GM21723 (cell line): ENCODE results near the gene DOCK11.
"Not testable (repeated sequence)": the region's sequence is repeated elsewhere in the genome, so short reads cannot be mapped to it uniquely, and the experiment has no call there.

Experiments used
- ATAC-seq: cut with Tn5 transposase; IDR thresholded peaks from one replicate; pipeline ENCODE4 v1.9.1; 2021; ENCODE audit warnings: mild to moderate bottlenecking, moderate library complexity; ENCODE audit not compliant: unreplicated experiment

The DOCK11 gene

DNA sequence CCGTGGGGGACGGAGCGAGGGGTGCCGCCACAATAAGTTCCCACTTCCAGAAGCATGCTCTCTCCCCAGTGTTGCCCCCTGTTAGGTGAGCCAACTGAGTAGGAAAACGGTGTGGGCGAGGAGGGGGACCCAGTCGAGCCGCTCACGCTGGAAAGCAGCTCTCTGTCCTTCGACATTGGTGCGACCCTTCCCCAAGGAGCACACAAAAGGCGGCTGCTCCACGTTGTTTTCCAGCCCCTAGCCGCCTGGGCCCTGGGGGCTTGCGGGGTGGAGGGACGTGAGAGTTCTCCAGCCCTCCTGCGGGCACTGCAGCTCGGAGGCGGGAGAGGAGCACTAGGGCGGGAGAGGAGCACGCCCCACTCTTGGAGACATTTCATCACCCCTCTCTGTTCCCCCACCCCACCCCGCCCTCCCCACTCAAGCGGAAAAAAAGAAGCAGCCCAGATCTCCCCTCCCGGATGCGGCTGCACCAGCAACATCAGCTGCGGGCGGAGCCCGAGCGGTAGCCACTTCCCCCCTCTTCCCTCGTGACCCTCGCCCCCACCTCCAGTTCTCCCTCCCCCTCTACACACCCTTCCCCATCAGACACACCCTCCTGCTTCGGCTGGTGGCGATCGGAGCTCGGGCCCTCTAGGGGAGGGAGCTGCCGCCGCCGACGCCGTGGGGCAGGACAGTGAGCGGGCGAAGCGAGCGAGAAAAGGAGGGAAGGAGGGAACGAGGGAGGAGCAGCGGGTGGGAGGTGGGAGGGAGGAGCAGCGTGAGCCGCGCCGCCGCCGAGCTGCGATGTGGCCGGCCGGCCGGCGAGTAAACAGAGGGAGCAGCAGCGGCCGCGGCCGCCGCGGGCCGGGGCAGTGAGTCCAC is at the start of gene DOCK11:
Gene DOCK11 (plus strand): TSS at position 755 of the 861 bp plus-strand sequence. CDS start 157 bp downstream, outside the sequence.
- peak; percentile 55 for ATAC-seq

DNA sequence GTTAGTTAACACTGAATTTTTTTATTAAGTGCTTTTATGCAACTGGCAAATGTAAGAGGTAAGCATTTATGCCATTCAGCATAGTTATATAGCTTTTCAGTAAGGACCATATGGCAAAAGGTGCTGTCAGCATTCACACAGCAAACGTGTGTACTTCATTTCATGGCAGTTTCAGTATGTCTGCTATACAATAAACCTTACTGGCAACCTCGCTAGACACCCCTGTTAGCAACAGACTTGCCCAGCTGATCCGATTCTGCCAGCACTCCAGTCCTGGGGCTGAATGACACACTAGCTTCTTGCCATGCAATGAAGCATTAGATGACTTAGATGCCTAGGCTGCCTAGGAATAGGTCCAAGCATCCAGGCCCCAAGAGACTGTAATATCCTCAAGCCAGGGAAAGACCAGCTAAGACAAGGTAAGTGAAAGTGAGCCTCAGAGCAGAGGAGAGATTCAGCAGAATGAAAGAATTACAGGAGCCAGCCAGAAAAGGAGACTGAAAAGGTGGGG is 47.3 kb upstream of the DOCK11 start:
- ATAC-seq = no peak

DNA sequence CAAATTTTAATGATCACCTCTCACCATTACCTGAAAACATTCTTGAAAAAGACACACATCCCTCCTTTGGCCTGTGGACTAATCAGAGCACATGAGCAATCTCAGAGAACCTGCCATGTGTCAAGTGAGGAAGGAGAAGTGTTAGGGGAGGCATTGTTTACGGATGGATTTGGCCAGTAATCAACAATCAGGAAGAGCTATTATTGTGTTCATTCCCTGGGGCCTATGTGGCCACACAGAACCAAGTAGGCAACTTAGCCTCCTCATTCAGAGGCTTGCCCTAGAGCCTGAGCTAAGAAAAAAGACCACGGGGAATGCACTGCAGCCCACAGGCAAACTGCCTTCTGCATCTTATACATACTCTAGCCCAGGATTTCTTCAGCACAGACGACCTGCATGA is 40.6 kb upstream of the DOCK11 start:
- ATAC-seq = no peak

DNA sequence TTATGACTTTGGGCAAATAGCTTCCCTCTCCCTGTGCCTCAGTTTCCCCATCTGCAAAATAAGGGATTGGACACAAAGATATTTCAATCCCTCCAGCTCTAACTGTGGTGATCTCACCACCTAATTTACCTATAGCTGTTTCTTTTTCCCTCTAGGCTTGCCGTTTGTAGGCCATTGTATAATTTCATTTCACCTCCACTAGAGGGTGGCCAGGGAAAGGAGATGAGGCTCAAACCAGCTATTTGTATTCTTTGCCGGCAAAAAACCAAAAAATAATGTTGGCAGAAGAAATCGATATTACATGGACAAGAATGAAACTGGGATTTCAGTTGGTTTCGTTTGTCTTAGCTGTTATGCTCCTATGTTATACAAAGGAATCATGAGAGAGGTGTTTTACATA is 36.1 kb upstream of the DOCK11 start:
- no peak for ATAC-seq

DNA sequence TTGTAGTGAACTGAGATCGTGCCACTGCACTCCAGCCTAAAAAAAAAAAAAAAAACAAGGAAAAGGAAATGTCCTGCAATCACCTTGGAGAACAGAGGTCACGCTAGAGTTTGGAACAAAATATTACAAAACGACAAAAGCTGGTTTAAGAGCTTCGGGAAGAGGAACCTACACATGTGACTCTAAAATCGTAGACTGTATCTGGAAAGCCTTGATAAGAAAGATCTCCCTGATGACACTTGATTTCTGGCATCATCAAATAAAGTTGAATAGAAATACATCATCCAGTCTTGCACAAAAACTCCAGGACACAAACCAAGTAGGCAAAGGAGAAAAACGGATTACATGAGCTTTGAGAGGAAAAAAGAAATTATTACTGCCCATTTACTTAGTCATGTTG is 31.1 kb upstream of the DOCK11 start:
- no peak for ATAC-seq

DNA sequence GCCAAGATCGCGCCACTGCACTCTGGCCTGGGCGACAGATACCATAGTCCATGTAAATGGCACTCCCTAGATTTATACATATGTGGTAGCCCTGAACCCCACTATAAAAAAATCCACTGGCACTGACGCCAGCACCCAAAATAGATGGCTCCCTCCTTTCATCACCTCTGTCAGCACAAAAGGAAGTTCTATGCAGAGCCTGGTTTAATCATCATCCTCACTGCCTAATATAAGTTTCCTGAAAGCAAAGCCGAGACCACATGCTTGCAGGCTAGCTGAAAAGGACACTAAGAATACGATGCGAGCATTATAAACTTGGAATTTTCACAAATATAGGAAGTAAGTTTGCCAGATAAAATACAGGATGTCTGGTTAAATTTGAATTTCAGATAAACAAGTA is 27.5 kb upstream of the DOCK11 start:
- no peak for ATAC-seq

DNA sequence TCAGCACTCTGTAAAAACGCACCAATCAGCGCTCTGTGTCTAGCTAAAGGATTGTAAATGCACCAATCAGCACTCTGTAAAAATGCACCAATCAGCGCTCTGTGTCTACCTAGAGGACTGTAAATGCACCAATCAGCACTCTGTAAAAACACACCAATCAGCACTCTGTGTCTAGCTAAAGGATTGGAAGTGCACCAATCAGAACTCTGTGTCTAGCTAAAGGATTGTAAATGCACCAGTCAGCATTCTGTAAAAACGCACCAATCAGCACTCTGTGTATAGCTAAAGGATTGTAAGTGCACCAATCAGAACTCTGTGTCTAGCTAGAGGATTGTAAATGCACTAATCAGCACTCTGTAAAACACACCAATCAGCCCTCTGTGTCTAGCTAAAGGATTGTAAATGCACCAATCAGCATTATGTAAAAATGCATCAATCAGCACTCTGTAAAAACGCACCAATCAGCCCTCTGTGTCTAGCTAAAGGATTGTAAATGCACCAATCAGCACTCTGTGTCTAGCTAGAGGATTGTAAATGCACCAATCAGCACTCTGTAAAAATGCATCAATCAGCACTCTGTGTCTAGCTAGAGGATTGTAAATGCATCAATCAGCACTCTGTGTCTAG is 24.8 kb upstream of the DOCK11 start:
- not testable (repeated sequence) for ATAC-seq

DNA sequence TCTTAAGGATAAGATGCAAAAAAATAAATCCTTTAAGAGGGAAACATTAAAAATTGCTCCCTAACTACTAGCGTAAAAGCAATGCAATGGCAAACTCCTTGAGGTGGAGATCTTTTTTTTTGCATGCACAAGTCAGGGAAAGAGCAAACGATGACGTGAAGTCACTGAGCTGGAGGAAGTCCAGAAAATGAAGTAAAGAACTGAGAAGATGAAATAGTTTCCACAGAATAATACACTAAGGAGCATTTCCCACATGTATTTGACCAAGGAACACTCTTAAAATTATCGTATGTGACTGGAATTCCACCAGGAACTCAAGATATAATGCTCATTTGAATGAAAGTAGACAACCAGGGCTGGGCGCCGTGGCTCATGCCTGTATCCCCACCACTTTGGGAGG is 21.0 kb upstream of the DOCK11 start:
- ATAC-seq = no peak

DNA sequence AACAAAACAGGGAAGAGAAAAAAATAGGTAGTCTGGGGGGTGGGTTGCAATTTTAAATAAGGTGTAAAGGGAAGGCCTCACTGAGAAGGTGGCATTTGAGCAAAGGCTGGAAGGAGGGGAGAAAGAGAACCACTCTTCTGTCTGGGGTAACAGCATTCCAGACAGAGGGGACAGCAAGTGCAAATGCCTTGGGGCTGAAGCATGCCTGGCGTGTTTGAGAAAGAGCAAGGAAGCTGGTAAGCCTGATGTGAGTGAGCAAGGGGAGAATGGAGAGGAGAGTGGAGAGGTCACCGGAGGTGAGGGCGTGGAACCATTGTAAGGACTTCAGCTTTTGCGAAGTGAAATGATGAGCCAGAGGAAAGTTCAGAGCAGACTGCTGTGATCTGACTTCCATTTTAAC is 19.7 kb upstream of the DOCK11 start:
- ATAC-seq = no peak

DNA sequence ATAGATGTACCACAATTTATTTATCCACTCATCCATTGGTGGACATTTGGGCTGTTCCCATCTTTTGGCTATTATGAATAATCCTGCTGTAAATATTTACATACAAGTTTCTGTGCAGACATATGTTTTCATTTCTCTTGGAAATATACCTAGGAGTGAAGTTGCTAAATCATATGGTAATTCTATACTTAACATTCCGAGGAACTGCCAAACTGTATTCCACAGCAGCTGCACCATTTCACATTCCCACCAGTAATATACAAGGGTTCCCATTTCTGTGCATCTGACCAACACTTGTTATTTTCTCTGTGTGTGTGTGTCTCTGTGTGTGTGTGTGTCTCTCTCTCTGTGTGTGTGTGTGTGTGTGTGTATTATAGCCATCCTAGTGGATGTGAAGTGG is 15.4 kb upstream of the DOCK11 start:
- no peak for ATAC-seq

DNA sequence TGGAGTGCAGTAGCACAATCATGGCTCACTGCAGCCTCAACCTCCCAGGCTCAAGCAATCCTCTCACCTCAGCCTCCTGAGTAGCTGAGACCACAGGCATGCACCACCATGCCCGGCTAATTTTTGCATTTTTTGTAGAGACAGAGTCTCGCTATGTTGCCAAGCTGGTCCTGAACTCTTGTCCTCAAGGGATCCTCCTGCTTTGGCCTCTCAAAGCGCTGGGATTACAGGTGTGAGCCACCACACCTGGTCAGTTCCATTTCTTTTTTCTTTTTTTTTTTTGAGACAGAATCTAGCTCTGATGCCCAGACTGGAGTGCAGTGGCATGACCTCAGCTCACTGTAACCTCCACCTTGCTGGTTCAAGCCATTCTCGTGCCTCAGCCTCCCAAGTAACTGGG is 13.2 kb upstream of the DOCK11 start:
- ATAC-seq = not testable (repeated sequence)

DNA sequence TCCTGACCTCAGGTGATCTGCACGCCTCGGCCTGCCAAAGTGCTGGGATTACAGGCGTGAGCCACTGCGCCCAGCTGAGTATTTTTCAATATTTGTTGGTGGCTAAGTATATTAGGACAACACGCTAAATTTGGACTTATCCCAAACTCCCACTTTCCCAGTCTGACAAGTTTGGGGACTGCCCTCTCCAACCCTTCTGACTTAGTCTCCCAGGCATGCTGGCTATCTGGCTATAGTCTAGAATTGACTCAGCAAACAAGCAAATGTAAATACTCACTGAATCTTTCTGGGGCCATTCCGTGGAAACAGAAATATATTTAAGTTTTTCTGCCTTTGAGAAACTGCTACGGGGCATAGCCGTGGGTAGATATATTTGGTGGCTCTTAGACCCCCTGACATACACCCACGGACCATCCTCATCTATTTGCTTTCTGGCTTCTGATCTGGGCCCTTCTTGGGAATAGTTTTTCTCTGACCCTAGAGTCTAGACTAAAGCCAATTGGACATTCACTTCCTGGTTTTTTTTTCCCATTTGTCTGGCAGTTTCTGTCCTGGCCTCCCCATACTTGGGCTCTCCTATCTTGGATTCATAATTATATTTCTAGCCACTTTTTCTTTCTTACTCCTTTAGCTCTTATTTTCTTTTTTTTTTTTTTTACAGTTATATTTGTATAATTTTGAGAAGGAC is 11.3 kb upstream of the DOCK11 start:
- no peak for ATAC-seq

DNA sequence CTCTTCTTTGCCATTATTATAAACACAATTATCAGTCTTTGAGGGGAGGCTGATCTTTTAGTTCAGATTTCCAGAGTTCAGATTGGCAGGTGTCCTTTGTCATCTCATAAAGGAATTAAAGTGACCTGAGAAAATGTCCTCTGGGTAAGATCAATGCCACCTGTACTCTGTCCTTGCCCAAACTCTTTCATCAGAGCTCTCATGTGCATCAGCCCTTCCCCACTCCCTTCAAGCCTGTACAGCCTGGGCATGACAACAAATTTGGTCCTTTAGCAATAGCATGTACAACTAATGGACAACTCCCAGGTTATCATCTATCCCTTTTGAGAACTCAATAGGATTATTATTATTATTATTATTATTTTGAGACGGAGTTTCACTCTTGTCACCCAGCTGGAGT is 8.9 kb upstream of the DOCK11 start:
- not testable (repeated sequence) for ATAC-seq

DNA sequence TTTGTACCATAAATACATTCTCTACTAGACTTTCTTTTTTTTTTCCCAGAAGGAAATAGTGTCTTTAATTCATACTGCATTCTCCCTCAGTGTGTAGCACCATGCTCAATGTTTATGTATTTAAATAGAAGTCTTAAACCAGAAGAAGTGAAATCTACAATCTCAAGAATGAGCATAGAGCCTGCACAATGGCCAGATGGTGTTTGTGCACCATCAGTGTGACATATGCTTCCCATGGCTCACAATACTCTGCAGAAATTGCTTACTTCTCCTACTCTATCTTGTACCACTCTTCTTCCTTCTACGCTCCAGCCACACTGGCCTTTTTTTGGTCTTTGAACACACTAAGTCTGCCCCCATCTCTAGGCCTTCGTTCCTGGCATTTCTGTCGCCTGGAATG is 2.6 kb upstream of the DOCK11 start:
- ATAC-seq = no peak

DNA sequence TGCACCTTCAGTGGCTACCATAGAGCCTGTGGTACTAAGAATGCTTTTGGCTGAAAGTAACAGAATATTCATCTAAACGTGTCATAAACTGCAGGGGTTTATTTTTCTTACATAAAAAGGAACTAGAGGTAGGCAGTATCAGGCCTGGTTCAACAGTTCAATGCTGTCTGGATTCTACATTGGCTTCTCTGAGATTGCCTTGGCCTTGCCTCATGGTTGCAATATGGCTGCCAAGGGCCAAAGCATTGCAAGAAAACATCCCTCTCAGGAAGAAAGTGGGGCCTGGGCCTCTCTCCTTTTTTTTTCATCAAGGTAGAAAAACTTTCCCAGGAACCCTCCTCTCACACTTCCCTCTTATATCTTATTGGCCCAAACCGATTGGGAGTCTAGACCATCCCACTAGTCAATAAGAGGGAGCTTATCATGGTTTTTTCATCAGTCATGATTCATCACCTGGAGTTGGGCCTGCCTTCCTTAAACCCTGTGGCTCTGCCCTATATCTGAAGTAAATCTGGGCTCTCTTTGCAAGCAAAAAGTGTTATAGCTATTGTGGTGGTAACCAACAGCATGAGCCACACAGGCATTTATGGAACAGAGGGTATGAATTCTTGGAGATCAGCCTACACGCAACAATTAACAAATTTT is 1.8 kb upstream of the DOCK11 start:
- no peak for ATAC-seq

DNA sequence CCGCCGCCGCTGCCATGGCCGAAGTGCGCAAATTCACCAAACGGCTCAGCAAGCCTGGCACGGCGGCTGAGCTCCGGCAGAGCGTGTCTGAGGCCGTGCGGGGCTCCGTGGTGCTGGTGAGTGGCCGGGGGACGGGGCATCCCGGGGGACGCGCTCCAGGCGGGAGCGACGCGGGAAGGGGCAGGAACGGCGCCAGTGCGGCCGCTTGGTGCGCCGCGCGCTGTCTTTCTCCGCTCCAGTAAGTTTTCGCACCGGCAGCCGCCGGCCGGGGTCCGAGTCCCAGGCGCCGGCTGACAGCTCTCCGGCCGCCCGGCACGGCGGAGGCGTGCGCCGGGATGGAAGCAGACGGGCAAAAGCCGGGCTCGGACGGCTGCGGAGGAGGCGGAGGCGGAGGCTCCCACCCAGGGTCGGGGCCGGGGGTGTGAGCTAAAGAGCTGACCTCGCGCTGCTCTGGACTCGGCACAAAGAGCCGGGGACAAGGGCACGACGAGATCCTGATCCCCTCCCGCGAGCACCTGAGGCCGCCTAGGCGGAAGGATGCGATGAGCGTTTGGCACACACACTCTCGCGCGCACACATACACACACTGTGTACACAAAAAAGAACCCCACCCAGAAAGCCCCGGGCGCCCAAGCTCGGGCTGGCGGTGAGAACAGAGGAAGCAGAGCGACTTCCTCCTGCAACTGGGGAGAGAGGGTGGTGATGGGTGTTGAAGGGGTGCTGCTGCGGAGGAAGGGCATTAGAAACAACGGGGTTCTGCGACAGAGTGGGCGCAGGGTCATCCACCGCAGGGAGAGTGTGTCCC is 545 bp downstream of the DOCK11 start:
- ATAC-seq = peak; percentile 62

DNA sequence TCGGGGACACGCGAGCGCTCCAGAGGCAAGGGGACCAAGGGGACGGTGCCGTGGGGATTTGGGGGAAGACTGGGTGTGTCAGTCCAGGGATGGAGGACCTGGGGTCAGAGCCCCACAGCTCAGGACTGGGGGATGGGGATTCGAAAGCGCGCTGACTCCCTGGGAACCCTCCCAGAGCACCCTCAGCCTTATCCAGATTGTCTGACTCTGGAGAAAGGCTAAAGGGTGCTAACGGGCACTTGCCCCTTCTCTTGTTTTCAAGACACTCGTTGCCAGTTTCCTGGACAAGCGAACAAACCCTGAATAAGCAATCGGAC is 1.1 kb downstream of the DOCK11 start:
- peak; percentile 15 for ATAC-seq

DNA sequence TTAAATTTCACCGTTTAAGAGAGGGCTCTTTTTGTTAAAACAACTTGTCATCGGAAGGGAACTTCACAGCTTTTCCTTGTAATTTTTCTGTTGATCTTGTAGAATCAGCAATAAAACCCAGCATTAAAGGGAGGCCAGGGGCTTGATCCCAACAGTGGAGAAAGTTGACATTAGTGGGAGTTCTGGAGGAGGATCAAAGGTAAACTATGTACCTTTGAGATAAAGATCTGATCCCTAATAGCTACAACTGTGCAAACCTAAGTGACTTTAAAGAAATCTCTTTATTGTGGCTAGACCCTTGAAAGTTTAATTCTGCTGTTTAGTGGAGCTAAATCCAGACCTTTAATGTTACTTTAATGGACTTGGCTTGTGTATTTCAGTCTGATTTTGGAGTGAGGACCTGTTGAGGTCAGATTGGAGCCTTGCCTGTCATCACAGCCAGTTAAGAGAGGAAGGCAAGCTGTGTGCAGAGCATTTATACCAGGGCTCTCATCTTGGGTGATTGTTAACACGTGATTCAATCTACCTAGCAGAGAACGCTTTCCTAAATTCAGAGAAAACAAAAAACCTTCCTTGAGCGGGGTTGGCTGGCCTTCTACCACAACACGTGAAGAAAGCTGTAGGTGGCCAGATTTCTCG is 1.7 kb downstream of the DOCK11 start:
- no peak for ATAC-seq

DNA sequence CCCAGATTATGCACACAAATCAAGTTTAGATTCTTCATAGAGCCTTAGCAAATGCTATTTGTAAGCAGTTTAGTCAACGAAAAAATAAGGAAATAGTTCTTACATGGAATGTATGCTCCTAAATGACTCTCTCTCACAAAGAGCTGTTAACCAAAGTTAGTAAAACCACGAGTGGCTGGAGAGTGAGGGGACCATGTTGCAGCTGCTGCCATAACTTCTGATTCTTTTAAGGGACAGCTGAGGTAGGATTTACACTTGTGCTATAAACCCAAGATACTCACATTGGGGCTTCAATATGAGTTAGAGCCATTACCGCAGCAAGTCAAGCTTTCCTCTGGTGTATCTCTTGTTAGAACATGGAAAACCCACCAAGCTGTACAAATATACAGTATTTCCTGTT is 2.7 kb downstream of the DOCK11 start:
- ATAC-seq = no peak

DNA sequence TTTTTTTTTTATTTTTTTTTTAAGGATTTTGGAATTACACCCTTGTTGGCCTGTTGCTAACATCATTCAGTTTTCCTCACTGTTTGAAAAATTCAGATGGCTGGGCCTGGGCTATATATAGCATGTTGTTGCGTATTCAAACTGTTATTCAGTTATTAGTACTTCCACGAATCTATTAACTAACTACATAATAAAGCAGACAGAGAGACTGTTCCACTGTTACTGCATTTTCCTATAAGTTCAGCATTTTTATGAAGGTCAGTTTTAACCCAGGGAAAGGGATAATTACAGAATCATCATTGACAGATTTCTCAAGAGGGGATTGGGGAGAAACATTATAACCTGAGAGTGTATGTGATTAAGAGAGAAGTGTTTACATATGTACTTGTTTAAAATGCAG is 3.1 kb downstream of the DOCK11 start:
- ATAC-seq = no peak
